Measurements from ENCODE around the gene CSNK2B.
A peak's percentile ranks its signal among the peaks of the same experiment; 100 is the strongest.

The CSNK2B gene

DNA sequence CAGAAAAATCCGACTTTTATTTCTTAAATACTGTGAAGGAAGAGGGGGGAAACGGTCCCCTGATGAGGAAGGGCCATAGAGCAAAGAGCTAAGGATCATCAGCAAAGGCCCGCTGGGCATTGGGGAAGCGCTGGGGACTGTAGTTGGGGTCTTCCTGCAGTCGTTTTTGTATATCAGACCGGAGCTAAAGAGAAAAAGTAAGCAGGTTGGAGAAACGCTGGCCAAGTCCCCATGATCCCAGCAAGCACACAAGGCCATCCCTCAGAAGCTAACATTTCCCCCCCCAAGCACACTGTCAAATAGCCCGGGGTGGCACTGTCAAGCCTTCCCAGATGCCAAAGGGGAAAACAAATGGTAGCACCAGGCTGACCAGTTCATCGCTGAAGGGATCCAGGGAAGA is 26.8 kb upstream of the CSNK2B start:
- DNase-seq, result no peak

DNA sequence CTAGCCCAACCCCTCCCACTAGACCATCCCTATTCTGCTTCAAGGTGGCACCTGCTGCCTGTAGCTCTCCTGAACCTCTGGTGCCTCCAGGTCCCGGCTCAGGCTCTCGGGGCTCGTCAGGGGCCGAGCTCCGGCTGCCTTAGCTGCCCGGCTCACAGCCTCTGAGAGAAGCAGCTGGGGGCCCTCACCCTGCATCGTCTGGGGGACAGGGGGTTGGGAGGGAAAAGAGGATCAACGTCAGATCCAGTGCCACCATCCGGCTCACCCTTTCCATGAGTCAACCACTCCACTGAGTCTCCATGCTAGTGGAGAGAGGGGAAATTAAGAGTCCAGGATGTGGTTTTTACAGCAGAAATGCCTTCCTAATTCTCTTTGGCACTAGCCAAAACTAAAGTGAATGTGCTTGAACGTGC is 26.4 kb upstream of the CSNK2B start:
- no peak for DNase-seq

DNA sequence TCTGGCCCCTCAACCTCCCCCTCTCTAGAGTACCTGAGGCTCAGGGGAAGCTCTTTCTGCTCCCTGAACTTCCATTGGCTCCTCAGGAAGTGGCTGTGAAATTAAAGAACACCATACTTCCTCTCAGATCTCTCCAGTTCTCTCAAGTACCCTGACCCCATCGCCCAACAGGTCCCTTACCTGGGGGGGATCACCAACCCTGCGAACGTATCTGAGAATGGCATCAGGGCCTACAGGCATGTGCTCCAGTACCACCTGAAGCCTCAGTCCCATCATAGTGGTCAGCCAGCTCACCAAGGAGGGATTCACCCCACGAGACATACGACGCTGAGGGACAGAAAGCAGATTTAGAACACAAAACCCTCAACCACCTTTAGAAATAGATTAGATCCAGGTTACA is 25.3 kb upstream of the CSNK2B start:
- DNase-seq, result no peak

DNA sequence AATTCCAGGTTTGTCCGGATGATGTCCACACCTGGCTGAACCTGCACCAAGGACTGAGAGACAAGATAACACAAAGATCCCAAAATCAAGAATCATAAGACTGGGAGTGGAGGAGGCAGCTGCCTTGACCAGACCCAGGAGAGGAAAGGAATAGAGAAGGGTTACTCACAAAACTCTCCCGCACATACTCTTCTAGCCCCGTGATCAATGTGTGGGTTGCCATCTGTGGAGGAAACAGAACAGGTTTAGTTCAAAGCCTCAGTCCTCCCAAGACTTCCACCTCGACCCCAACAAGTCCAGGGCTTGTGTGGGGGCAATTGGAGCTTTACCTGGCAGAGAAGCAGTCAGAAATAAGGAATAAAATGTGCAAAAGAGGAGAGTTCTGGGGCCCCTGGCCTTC is 24.5 kb upstream of the CSNK2B start:
- DNase-seq, result no peak

DNA sequence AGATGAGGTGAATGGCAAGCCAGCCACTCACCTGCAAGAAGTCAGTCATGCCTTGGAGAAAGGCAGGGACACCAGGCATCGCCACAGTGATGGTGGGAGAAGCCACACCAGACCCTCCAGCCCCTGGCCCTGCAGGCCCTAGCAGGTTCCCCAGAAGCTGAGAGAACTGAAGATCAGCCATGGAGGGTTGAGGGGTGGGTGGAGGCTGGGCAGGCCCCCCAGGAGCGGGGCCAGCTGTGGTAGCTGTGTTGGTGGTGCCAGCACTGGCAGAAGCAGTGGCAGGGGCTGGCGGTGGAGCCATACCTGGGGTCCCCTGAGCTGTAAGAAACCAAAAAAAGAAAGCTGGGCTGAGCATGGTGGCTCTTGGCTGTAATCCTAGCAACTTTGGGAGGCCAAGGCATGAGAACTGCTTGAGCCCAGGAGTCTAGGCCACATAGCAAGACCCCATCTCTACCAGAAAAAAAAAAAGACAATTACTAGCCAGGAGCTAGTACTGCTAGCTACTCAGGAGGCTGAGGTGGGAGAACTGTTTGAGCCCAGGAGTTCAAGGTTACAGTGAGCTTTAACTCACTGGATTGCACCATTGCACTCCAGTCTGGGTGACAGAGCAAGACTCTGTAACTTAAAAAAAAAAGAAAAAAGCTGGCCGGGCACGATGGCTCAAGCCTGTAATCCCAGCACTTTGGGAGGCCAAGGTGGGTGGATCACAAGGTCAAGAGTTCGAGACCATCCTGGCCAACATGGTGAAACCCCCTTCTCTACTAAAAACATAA is 22.9 kb upstream of the CSNK2B start:
- no peak for DNase-seq

DNA sequence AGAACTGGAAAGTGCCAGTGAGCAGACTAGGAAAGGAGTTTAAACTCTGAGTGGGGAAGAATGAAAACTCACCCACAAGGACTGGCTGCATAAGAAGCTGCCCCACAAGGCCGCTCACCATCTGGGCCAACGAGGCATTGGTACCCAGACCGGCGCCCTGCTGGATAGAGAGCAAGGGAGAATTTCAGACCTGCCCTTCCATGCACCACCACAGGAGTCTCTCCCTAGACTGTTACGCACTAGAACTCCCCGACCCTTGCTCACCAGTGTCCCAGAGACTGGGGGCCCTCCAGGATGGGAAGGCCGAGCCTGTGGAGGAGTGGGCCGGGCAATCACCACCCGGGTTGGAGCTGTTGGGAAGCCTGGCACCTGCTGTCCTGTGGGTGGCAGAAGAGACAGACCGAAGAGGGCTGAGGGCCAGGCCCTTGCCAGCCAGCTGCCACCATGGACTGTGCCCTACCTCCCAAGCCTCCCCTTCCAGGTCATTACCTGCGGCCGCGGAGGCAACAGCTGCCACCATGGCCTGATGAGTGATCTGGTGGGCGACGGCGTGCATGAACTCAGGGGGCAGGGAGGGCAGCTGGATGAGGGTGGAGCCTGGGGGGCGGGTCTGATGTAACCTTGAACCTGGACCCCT is 21.9 kb upstream of the CSNK2B start:
- no peak for DNase-seq

DNA sequence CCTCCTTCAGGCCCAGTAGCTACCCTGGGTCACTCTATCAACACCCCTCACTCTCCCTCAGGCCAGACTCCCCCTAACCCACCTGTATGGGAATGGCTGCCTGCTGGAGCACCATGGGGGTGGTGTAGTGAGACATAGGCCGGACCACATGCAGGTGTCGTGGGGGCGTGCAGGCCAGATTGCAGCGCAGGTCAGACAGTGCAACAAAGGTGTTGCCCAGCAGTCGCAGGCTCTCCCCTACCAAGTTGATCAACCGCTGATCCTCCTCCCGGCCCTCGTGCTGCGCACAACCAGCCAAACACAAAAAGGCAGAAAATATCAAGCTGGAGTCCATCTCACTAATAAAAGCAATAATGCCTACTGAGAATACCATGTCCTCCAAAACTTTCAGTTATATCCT is 20.6 kb upstream of the CSNK2B start:
- no peak for DNase-seq

DNA sequence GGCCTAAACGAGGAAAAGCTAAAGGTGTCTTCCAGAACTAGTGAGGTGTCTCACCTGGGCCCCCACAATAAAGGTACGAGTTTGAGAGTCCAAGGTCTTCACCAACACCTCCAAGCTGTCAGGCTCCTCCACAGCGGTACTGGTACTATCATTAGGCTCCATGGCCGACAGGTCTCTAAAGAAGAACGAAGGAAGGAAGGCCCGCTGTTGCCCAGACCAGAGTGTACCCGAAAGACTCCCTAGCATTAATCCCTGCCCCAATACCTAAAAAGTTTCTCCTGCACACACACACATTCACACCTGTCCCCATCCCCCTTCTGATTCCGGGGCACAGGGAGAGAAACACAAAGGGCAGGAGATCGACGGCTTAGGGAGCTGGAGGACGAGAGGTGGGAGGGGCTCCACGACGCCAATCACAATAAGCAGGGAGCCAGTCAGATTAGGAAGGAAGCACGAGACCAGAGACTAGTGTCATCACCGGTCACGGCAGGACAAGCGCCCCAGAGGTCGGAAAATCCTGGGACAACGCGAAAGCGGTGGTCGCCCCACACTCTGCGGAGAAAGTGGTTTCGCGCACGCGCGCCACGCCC is 14.2 kb upstream of the CSNK2B start:
- no peak for DNase-seq

DNA sequence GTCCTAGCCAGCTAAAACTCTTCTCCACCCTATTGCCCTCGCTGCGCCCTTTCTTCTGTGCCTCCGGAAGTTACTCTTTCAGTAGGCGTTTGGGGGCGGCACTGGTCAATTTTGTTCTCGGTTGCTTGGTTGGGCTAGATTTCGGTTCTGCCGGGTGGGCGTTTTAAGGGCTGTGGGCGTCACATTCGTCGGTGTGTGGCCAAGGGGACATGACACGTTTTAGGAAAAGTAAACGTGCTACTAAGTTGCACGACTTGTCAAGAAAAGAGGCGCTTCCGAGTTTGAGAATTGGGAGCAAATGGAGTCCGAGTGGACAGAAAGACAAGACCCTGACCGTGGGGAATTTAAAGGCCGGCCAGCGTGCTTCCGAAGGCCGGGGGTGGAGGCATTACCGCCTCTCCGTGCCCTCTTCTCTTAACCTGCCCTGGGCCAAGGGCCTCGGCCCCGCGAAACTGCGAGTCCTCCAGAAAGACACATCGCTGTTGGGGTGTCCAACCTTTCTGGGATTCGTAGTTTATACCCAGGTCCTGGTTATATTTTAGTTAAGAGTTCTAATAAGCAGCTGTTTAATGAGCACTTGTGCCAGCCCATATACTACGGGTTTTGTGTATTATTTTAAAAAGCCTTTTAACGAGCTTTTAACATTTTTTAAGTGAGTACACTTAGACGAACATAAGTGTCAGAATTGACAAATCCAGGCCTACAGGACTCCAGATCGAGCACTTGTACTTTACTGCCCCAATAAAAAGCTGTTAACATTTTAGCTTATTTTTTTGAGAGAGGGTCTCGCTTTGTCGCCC is 12.8 kb upstream of the CSNK2B start:
- peak; percentile 82 for DNase-seq

DNA sequence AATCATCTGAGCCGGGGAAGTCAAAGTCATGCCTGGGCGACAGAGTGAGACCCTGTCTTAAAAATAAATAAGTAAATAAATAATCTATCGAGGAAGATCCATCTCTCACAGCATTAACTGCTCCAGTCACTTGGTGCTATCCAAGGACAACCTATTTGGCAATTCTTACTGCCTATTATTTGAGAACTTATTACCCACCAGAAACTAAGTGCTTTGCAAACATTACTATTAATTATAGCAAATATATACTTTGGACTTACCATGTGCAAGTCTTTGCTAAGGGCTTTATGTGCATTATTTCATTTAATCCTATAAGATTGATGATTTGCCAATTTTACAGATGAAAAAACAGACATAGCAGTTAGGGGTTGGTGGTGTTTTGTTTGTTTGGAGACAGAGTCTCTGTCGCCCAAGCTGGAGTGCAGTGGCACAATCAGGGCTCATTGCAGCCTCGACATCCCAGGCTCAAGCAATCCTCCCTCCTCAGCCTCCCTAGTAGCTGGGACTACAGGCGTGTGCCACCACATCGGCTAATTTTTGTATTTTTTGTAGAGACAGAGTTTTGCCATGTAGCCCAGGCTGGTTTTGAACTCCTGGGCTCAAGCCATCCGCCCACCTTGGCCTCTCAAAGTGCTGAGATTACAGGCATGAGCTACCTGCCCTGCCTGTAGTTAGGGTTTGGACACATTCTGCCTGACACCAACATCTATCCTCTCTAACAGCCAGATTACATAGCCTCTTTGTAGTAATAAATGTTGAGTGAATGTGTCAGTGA is 11.1 kb upstream of the CSNK2B start:
- DNase-seq, result no peak

DNA sequence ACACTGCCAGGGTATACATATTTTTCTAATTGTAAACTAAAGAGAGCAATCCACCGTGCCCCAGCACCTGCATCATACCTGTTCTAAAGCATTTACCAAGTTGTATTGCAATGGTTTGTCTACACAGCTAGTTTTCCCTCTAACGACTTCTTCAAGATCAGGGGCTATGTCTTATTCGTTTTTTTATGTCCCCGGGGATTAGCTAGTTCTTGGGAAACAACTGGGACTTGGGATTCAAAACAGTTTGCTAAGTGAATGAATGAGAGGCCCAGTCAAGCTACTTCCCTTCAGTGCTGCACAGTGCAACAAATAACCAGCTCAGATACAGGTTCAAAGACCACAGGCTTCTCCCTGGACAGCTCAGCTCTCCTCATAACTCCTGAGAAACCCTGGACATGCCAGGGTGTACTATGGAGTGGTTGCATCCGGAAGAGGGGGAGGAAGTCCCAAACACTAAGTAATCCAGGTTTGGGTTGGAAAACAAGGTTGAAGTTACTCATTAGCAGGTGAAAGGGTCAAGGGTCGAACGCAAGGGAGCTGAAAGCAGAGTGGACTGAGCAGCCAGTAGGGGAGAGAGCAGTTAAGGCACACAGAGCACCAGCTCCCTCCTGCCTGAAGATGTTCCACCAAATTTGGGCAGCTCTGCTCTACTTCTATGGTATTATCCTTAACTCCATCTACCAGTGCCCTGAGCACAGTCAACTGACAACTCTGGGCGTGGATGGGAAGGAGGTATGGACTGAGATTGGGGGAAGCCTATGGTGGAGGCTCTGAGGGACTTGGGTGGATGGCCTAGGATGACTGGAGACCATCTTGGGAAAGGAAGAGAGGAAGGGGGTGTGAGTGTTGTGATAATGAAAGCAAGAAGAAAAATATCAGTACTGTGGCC is 10.3 kb upstream of the CSNK2B start, which contains the start of gene APOM:
Gene APOM (plus strand): TSS at position 546 of the 889 bp plus-strand sequence. CDS start 73 bp downstream, at position 619.
- DNase-seq, result no peak

DNA sequence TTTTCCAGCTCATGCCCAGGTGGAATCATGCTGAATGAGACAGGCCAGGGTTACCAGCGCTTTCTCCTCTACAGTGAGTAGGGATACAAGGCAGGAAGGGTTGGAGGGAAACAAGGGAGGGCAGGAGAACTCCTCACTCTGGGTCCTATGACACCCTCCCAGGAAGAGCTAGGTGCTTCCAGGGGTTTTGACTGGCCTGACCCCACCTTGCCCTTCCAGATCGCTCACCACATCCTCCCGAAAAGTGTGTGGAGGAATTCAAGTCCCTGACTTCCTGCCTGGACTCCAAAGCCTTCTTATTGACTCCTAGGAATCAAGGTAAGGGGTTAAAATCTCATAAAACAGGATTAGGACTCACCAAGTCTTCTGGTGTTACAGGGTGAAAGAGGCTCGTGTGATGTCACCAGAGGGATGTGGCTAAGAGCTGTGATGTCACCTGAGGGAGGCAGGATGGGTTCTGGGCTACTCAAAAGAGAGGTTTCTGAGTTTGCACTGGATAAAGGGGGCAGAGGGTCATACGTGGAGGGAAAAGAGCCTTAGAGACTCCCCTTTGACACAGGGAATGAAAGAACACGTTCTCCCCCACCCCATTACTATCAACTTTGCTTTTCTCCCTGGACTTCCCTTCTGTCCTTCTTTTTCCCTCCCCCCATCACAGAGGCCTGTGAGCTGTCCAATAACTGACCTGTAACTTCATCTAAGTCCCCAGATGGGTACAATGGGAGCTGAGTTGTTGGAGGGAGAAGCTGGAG is 8.3 kb upstream of the CSNK2B start:
- no peak for DNase-seq

DNA sequence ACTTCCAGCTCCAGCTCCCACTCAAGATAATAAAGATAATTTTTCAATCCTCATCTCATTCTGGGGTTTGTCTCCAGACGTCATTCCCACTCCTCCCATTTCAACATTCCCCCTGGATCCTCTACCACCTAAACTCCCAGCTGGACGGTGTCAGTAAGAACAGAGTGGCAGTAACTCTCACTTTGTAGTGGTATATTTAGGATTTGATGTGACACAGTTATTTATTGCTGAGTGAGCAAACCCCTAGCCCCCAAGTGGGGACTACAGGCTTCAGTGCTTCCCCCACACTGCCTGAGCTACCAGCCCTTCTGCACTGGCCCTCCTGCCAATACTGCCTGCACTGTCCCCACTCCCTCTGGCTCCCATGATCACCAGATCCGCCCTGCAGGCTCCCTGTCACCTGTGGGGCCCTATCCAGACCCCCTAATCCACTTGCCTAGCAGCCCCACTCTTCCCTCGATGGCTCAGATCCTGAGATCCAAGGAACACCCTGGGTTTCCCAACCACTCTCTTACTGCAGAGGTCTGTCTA is 7.7 kb upstream of the CSNK2B start:
- DNase-seq, result no peak

DNA sequence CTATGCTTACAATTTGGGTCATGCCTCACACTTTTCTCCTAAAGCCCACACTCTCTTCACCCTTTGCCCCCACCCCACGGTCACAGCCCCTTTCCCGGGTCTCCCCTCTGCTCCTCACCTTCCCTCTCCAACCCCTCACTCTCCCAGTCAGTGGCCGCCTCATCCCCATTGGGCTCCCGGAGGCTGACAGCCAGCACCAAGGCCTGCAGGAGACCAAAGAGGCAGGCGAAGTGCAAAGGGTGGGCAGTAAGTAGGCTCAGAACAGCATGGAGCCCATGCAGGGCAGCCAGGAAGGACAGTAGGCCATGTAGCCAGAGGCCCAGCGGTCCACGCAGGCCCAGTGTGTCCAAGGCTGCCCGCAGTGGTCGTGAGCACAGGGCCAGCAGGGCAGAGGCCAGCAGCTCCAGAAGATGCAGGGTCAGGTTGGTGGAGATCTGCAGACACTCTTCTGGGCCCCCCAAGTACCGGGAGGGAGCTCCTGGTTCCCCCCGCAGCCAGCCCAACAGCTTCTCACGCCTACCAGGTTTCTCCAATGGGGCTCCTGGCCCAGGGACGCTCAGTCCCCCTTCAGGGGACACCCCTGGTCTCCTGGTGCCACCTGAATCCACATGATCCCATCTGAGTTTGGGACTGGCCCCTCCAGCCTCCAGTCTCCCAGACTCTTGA is 6.8 kb upstream of the CSNK2B start:
- DNase-seq, result no peak

DNA sequence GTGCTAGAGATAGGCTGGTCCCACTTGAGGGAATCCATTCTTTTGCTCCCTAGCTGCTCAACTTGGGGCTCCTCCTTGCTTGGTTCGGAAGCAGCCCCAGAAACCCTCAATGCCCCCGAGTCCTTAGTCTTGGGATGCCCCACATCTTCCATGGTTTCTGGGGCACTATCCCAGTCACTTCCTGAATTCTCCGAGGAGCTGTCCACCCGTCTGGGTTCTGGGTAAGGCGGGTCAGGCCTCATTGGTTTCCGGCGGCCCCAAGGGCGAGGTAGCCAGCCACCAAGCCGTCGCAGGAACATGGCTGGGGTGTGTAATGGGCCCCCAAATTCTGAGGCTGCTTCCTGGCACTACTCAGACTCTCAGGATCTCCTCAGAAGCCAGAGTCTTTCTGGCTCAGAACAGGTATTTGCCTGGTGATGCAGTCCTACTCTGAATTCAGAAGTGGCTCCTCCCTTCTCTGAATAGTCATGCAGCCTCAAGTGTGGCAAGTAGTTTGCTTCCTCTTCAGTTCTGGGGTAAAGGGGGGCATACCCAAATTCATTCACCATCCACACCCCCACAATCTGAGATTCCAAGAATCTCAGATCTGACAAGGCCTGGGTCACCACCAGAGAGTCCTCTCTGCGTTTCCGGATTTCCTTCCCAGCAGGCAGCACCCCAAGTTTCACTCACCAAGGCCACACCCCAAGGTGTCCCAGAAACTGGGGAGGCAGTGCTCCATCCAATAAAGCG is 6.1 kb upstream of the CSNK2B start:
- DNase-seq, result no peak

DNA sequence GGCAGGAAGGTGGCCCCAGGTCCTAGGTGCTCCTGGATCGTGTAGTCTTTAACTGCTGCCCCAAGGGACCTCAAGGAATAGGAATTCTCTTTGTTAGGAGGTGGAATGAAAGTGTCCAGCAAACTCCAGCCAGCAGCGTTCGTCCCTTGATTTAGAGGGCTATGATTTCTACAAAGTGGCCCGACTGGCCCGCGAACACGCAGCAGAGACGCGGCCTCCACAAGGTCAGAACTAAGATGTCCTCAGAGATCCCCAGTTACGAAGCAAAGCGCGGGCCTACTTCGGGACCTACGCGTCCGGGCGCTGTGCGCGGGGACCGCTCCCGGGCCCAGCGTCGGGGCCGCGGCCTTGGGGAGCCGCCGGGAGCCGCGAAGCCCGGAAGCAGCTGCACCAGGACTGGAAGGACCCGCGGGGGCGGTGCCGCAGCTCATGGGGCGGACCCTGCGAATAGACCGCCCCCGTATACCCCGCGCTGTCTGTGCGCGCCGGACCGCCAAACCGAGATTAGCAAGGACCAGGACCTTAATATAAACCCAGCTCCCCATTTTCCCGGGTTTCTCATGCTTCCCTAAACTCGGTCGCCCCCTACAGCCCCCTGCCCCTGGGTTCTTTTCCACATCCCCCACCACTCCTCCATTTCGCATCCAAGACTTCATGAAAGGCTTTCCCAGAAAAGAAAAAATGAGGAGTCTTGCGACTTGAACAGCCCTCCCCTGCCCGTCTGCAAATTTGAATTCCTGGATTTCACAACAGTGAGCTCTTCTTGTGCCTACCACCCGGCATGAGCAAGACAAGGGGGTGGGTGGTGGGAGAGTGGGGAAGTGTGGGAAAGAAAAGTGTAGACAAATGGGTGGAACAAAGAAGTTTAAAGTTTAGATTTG is 5.3 kb upstream of the CSNK2B start, which contains the start of gene C6orf47:
Gene C6orf47 (minus strand): TSS at position 398 of the 881 bp plus-strand sequence. CDS start 831 bp downstream, outside the sequence.
- peak; percentile 79 for DNase-seq

DNA sequence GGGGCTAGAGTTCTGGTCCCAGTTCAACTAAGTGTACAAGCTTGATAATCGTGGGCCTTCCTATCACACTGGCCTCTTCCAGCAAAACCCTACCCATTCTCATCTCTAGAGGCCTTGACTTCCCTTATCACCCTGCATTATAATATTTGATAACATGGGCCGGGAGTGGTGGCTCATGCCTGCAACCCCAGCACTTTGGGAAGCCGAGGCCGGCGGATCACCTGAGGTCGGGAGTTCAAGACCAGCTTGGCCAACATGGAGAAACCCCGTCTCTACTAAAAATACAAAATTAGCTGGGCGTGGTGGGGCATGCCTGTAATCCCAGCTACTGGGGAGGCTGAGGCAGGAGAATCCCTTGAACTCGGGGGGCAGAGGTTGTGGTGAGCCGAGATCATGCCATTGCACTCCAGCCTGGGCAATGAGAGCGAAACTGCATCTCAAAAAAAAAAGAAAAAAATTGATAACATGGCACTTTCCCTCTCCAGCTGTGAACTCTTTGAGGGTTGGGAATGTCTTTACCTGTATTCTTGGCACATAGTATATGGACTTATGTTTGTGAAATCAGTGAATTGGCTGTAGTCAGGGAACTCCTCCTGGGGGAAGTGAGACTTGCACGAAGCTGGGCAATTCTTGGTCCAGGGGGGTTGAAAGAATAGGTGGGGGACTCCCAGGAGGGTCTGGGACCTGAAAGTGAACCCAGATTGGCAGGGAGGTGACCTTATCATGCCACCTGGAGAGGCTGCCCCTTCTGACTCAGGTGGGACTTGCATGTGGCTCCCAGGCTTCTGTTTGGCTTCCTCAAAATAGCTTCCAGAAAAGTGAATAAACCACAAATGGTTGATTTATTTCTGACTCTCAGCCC is 4.4 kb upstream of the CSNK2B start:
- no peak for DNase-seq

Data from activated CD8-positive, alpha-beta memory T cell treated with anti-CD3 and anti-CD28 coated beads, Interleukin-2, amount 50 U/mL, for 4 hours (primary cell).